ENCODE measurements around the gene FANCM.
"Not testable (repeated sequence)": the region's sequence is repeated elsewhere in the genome, so short reads cannot be mapped to it uniquely, and the experiment has no call there.

DNA sequence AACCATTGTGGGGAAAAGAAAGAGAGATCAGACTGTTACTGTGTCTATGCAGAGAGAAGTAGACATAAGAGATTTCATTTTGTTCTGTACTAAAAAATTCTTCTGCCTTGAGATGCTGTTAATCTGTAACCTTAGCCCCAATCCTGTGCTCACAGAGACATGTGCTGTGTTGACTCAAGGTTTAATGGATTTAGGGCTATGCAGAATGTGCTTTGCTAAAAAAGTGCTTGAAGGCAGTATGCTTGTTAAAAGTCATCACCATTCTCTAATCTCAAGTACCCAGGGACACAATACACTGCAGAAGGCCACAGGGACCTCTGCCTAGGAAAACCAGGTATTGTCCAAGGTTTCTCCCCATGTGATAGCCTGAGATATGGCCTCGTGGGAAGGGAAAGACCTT is 78.0 kb downstream of the FANCM start:
- TF ChIP-seq, protein P1, sequence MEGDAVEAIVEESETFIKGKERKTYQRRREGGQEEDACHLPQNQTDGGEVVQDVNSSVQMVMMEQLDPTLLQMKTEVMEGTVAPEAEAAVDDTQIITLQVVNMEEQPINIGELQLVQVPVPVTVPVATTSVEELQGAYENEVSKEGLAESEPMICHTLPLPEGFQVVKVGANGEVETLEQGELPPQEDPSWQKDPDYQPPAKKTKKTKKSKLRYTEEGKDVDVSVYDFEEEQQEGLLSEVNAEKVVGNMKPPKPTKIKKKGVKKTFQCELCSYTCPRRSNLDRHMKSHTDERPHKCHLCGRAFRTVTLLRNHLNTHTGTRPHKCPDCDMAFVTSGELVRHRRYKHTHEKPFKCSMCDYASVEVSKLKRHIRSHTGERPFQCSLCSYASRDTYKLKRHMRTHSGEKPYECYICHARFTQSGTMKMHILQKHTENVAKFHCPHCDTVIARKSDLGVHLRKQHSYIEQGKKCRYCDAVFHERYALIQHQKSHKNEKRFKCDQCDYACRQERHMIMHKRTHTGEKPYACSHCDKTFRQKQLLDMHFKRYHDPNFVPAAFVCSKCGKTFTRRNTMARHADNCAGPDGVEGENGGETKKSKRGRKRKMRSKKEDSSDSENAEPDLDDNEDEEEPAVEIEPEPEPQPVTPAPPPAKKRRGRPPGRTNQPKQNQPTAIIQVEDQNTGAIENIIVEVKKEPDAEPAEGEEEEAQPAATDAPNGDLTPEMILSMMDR (IDR thresholded peaks at IDR 0.05; ENCODE audit: borderline replicate concordance, extremely low read depth, low read length, poor library complexity, severe bottlenecking): not testable (repeated sequence)
- not testable (repeated sequence) for TF ChIP-seq EZH2 (IDR thresholded peaks at IDR 0.05; ENCODE audit: borderline replicate concordance, low read depth, low read length, severe bottlenecking)

Measured in DND-41 (cell line).